NB4 (cell line): ENCODE measurements around the gene FCRLB.

Source experiments
- POLR2A ChIP-seq: IDR thresholded peaks from 2 replicates; pipeline ENCODE4 v1.6.1; 2011; ENCODE audit warnings: mild to moderate bottlenecking; ENCODE audit not compliant: insufficient read length; ENCODE audit errors: extremely low read depth
- TF ChIP-seq, protein P1 (sequence below): IDR thresholded peaks from one replicate; pipeline ENCODE4 v1.5.1; 2012; ENCODE audit warnings: low read depth, low read length

- TF ChIP-seq, protein P1, sequence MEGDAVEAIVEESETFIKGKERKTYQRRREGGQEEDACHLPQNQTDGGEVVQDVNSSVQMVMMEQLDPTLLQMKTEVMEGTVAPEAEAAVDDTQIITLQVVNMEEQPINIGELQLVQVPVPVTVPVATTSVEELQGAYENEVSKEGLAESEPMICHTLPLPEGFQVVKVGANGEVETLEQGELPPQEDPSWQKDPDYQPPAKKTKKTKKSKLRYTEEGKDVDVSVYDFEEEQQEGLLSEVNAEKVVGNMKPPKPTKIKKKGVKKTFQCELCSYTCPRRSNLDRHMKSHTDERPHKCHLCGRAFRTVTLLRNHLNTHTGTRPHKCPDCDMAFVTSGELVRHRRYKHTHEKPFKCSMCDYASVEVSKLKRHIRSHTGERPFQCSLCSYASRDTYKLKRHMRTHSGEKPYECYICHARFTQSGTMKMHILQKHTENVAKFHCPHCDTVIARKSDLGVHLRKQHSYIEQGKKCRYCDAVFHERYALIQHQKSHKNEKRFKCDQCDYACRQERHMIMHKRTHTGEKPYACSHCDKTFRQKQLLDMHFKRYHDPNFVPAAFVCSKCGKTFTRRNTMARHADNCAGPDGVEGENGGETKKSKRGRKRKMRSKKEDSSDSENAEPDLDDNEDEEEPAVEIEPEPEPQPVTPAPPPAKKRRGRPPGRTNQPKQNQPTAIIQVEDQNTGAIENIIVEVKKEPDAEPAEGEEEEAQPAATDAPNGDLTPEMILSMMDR, result no peak
- no peak for TF ChIP-seq POLR2A
These were observed 13.8 kb upstream of the FCRLB start for GRCh38 chr1:161707503-161707902.
